GM19372 (cell line): ENCODE results near the gene LDHAL6A.
"Not testable (repeated sequence)": the region's sequence is repeated elsewhere in the genome, so short reads cannot be mapped to it uniquely, and the experiment has no call there.

ENCODE experiments used
- ATAC-seq: cut with Tn5 transposase; IDR thresholded peaks from one replicate; pipeline ENCODE4 v1.9.1; 2021; ENCODE audit warnings: mild to moderate bottlenecking, low read depth, moderate library complexity; ENCODE audit not compliant: unreplicated experiment

Gene LDHAL6A

DNA sequence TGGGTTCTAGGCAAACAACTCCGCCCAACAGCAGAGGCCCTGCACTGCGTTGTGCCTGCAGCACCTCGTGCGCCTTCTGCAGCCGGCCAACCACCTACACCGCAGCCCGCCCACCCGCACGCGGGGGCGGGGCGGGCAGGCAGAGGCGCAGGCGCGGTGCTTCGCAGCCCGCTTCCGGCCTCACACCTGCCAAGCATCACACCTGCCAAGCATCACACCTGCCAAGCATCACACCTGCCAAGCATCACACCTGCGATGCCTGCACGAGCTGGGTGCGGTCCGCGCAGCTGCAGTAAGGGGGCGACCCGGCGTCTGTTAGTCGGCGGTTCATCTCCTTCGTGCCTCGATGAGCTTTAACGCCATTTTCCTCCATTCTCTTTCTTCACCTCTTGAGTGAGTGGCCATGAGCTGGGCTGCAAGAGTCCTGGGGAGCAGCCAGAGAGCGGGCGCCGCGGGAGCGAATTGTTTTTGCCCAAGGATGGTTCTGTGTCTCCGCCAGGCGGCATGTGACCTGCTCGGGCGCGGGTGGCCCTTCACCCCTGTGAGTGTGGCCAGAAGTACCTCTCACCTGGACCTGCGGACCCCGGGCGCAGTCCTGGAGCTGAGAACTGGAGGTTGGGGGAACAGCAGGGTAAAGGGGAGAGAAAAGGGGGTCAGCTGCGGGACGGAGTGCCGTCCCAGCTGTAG, at the start of gene LDHAL6A:
Gene LDHAL6A (plus strand): TSS at position 171 of the 687 bp plus-strand sequence. CDS start 825 bp downstream, outside the sequence.
- no peak for ATAC-seq

DNA sequence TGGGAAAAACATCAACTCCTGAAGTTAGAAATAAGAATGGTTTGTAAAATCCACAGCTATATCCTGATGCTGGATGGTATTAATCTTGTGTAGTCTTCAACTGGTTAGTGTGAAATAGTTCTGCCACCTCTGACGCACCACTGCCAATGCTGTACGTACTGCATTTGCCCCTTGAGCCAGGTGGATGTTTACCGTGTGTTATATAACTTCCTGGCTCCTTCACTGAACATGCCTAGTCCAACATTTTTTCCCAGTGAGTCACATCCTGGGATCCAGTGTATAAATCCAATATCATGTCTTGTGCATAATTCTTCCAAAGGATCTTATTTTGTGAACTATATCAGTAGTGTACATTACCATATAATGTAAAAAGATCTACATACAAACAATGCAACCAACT, 48.3 kb upstream of the LDHAL6A start:
- ATAC-seq = not testable (repeated sequence)

DNA sequence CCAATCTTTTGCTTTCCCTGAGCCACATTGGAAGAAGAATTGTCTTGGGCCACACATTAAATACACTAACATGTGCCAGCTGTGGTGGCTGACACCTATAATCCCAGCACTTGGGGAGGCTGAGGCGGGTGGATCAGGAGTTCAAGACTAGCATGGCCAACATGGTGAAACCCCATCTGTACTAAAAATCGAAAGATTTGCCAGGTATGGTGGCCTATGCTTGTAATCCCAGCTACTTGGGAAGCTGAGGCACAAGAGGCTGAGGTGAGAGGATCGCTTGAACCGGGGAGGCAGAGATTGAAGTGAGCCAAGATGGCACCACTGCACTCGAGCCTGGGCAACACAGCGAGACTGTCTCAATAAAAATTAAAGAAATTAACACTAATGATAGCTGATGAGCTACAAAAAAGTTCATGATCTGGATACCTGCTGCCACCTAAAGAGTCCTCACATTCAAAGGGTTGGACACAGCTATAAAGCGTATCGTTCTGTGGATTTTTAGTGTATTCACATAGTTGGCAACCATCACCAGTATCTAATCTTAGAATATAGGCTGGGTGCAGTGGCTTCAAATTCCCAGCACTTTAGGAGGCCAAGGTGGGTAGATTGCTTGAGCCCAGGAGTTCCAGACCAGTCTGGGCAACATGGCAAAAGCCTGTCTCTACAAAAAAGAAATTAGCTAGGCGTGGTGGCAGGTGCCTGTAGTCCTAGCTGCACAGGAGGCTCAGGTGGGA, 46.9 kb upstream of the LDHAL6A start:
- no peak for ATAC-seq

DNA sequence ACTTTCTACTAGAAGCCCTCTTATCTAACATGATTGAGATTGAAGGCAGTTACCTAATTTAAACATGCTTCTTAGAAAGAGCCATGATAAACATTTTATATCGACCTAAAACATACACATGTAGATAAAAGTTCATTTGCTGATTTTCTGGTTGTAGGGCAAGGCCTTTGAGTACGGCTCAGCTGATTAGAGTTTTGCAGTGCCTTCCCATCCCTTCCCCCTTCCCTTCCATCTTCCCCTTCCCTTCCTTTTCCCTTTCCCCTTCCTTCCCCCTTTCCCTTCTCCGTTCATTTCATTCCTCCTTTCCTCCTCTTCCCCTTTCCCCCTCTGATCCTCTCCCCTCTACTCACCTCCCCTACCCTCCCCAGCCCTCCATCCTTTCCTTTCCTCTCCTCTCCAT, 39.2 kb upstream of the LDHAL6A start:
- ATAC-seq = no peak

DNA sequence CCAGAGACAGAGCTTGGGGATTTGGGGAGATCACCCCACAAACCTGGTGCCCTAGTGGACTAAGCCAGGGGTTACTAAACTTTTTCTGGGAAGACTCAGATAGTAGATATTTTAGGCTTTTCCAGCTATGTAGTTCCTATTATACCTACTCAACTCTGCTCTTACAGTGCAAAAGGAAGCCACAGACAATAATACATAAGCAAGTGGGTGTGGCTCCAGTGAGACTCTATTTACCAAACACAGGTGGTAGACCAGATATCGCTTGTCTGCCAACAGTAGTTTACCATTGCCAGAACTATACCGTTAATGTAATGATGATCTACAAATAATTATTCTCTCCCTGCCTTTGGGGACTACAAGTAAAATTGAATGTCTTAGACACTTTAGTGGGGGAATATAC, 36.6 kb upstream of the LDHAL6A start:
- no peak for ATAC-seq

DNA sequence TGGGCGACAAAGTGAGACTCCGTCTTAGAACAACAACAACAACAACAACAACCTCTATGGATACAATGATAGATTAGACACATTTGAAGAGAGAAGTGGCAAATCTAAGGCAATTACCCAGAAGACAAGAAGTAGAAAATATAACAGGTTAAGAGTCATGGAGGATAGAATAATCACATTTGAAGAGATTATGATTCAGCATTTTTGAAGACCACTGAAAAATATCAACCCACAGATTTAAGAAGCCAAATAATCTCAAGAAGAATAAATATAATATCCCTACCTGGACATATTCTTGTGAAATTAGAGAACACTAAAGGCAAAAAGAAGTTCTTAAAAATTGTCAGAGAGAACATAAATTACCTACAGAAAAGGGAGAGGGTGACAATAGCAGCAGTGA, 35.6 kb upstream of the LDHAL6A start:
- no peak for ATAC-seq

DNA sequence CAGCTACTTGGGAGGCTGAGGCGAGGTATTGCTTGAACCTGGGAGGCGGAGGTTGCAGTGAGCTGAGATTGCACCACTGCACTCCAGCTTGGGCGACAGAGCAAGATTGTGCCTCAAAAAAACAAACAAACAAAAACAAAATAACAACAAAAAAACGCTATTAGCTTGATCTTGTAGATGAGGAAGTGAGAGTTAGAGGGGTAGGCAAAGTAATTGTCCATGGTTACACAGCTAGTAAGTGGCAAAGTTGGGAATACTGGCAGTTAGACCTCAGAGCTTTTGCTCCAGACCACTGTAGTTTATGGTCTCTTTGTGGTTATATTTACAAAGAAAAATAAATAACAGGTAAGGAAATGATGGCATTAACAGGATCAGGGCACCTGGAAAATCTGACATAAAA, 28.4 kb upstream of the LDHAL6A start:
- no peak for ATAC-seq

DNA sequence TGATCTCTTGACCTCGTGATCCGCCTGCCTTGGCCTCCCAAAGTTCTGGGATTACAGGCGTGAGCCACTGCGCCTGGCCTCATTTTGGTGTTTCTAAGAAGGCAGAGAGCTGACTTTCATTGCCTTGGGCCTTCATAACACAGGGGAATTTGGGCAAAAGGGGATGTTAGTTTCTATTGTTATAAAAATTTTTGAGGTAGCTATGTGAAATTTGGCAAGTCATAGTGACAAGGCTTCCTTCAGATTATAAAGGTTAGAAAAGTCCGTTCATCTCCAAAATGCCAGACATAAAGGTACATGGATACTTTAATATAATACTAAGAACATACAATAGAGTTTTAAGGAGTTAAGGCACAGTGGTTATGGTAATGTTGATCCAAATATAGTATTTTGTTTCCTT, 26.3 kb upstream of the LDHAL6A start:
- ATAC-seq = no peak

DNA sequence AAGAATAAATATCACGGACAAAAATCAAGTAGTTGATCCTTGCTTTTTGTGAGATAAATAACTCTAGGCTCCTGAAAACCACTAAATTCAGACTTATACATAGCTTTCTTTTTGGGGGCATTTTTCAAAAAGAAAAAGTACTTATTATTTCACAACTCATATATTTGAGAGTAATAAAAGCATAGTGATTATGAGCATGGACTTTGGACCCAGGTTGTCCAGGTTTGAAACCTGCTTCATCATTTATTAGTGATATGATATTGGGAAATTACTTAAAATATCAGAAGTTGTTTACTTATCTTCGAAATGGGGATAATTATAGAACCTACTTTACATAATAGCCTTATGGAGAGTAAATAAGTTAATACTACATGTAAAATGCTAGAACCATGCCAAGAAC, 17.0 kb upstream of the LDHAL6A start:
- no peak for ATAC-seq

DNA sequence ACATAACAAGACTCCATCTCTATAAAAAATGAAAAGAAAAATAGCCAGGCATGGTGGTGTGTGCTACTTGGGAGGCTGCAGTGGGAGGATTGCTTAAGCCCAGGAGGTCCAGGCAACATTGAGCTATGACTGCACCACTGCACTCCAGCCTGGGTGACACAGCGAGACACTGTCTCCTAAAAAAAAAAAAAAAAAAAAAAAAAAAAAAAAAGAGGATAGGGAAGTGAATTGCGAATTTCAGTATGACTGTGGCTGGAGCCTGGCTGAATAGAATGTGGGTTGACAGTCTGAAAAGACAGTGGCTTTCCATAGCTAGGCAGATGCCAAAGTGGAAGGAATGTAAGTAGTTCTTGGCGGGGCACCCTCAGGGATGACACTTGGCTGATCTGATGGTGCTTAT, 6.4 kb upstream of the LDHAL6A start:
- ATAC-seq = no peak

DNA sequence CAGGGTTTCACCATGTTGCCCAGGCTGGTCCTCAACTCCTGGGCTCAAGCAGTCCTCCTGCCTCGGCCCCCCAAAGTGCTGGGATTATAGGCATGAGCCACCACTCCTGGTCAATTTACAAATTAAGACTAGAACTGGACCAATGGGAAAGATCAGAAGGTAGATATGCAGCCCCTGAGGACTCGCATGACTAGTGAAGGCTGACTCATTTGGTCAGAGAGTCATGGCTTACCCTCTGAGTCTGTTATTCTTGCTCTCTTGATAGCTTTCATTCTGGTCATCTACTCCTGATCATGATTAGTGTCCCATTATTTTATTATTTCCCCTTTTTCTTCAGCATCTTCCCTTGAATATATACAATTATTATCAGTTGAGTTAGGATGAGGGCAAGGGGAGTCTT, 2.7 kb upstream of the LDHAL6A start:
- no peak for ATAC-seq

DNA sequence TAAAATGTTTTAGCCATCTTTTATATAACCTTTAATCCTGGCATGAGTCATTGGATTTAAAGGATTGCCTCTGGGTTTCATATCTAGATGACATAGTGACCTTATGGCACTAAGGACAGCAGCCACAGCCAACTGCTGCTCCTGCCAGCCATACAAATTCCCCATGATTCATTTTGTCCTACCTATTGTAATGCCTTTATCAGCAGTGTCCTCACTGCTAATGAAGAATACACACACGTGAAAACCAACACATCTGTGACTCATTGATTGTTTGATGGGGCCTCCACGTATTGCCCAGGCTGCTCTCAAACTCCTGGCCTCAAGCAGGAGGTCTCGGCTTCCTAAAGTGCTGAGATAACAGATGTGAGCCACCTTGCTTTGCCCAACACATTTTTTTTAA, 1.8 kb downstream of the LDHAL6A start:
- ATAC-seq = no peak

DNA sequence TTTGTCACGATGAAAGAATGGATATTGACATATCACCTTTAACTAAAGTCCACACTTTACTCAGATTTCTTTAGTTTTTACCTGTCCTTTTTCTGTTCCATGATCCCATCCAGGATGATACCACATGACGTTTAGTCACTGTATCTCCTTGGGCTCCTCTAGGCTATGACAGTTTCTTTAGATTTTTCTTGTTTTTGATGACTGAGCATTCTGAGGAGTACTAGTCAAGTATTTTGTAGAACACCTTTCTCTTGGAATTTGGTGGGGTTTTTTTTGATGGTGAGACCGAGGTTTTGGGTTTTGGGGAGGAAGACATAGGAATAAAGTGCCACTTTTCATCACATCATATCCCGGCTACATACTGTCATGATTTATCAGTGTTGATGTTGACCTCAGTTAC, 4.0 kb downstream of the LDHAL6A start:
- ATAC-seq = no peak

DNA sequence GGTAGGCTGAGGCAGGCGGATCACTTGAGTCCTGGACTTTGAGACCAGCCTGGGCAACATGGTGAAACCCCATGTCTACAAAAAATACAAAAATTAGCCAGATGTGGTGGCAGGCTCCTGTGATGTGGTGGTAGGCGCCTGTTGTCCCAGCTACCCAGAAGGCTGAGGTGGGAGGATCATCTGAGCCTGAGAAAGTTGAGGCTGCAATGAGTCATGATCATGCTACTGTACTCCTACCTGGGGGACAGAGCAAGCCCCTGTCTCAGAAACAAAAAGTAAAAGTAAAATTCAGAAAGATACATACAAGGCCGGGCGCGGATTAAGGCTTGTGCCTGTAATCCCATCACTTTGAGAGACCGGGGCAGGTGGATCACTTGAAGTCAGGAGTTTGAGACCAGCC, 6.3 kb downstream of the LDHAL6A start:
- ATAC-seq = no peak

DNA sequence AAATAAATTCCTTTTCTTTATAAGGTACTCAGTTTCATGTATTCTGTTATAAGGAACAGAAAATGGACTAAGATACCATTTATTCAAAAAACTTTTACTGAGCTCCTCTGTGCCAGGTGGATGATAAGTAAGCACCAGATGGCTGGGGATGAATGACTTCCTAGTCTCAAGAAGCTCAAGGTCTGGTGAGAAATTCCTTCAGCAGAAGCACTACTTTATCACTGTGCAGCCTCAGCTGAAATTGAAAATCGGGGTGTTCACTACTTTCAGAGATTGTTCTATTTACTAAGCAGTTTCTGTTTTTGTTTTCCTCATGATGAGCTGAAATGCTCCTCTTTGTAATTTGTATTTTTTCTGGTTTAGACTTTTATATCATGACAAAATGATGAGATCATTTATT, 7.8 kb downstream of the LDHAL6A start:
- no peak for ATAC-seq

DNA sequence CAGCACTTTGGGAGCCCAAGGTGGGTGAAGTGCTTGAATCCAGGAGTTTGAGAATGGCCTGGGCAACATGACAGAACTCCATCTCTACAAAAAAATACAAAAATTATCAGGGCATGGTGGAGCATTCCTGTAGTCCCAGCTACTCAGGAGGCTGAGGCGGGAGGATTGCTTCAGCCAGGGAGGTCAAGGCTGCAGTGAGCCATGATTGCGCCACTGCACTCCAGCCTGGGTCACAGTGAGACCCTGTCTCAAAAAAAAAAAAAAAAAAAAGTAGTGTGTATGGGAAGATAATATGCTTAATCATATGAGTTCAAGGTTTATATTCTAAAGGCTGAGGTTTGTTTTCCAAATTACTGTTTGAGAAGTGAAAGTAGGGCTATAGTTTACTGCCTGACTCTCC, 10.7 kb downstream of the LDHAL6A start:
- no peak for ATAC-seq

DNA sequence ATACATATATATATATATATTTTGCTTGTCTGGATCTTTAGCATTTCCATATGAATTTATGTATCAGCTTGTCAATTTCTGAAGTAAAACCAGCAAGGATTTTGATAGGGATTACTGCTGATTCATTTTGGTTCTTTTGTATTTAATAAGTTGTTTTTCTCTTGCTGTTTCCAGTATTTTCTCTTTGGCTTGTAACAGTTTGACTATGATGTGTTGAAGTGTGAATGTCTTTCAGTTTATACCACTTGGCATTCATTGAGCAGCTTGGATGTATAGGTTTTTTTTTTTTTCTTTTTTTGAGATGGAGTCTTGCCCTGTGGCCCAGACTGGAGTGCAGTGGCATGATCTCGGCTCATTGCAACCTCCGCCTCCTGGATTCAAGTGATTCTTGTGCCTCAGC, 12.4 kb downstream of the LDHAL6A start:
- ATAC-seq = no peak

DNA sequence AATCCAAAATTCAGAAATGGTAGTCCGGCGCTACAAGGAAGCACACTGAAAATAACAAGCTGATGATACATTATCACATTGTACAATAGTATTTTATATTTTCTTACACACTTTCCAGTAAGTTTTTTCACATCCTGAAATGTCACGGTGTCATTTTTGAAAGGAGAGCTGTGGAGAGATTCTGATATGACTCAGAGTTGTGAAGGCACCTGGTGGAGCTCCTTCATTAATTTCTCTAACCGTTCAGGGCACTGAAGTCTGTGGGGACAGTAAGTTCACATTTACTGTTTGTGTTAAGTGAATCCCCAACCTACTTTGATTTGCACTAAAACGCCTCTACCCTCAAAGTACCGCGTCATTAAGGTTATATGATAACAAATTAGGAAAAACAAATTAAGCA, 13.3 kb downstream of the LDHAL6A start:
- ATAC-seq = no peak

DNA sequence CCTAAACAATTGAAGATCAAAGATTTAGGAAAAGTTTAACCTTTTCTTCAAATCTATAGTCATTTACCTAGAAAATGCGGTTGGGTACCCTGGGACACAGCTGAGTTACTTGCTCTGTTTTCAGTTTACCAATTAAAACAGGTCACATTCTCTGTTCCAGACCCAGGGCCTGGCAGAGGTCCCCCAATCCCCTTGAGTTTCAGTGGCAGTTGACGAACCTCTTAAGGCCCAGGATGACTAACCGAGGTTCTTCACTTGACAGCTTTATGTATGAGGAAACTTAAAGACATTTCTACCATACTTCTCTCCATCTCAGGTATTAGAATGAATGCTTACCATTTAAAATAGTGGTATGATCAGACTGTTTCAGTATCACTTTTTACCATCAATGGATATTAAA, 16.3 kb downstream of the LDHAL6A start:
- ATAC-seq = no peak

DNA sequence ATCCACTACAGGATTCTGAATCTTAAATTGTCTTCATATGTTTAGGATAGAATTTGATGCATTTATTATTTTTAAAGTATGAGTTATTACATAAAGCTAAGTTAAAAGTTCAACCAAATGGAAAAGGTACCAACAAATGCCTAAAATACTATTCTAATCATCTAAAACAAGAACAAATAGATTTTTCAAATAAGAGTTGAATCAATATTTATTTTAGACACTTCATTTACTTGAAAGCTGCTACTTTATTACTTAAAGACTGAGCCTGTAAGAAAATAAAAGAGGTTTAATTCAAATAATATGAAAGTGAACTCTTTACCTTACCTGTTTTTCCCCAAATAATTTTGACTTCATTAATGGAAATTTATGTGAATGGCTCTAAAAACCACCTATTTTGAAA, 16.9 kb downstream of the LDHAL6A start:
- no peak for ATAC-seq

DNA sequence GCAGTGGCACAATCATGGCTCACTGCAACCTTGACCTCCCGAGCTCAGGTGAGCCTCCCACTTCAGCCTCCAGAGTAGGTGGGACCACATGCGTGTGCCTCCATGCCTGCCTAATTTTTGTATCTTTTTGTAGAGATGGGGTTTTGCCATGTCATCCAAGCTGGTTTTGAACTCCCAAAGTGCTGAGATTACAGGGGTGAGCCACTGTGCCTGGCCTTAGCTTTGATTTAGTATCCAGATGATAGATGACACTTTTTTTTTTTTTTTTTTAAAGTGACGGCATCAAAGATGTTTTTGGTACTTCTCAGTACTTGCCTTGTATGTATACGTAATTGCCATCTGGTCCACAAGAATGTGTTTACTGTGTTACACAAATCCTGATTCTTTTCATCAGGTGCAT, 23.4 kb downstream of the LDHAL6A start:
- ATAC-seq = no peak

DNA sequence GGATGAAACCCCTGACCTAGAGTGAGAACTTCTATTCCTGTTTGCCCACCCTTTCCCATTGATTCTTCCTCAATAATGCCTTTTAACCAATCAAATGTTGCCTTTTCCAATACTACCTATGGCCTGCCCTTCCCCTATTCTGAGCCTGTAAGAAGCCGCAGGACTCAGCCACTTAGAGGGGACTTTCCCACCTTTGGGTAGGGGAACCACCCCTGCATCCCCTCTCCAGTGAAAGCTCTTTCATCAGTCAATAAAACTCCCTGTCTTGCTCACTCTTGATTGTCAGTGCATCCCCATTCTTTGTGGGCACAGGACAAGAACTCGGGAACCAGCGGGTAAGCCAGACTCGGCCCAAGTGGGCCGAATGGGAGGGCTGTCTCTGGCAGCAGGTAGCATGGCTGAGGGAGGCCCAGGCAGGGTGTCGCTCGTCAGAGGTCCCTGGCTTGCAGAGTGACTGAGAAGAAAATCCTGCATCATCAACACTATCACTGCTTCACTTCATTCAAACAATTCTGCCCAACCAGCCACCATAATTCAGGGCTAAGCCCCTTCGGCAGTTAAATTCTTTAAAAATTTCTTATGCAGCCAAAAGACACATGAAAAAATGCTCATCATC, 30.4 kb downstream of the LDHAL6A start:
- no peak for ATAC-seq
